Pulmonary artery endothelial cell (primary cell): ENCODE results near the gene LINC01488. TPM values are rescaled to one million over a fixed set of nuclear protein-coding genes. Genes with fewer than 3 reads are reported as not detected.

Experiments
- DNase-seq: peaks from one replicate; pipeline ENCODE4 v3.0.0-alpha.2; 2011; ENCODE audit warnings: low read depth, low spot score
- total RNA-seq: library from RNA; depleted of rRNA; stranded (reverse); fragments of >200 nt; gene quantifications from 2 replicates; pipeline ENCODE4 v1.2.3, GENCODE V29; 2014

The LINC01488 gene
- not detected in 2 replicates for total RNA-seq

GRCh38 chr11:69481393-69481844 lies at the start of gene LINC01488:
Gene LINC01488, plus strand, starts transcription at chr11:69481663.
- DNase-seq = no peak

DNA sequence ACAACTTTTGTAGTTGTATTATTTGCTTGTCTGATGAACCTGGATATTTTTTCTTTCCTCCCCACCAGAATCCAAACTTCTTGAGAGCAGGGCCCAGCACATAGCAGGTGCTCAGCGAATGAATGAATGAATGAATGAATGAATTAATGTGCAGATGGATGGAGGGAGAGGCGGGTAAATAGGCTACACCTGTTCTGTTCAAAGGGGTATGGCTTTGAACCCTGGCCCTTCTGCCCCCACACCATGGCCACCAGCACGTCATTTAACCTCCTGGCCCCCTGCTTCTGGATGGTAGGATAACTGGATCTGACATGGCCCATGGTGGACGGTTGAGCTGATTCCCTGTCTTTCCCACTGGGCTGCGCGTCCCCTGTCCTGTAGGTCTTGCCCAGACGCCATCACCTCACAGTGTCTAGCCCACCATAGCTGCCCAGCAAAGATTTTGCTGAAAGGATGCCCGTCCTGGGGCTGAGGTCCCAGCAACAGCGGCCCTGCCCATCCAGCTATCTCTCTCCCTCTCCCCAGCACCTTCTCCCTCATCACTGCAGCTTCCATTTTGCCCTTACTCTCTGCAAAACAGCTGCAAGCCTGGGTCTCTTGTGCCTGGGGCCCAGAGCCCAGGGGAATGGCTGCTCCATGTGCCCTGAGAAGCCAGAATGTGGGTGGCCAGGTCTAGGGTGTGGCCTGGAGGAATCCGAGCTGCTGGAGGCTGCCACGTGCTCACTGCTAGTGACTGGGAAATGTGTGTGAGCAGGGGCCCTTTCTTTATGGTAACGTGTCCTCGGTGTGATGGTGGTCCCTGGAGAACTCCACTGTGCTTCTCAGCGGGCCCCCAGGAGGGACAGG lies 49.3 kb upstream of the LINC01488 start:
- DNase-seq = no peak

- no peak for DNase-seq
Observed at GRCh38 chr11:69433741-69434140, 47.7 kb upstream of the LINC01488 start.

GRCh38 chr11:69434471-69434931 lies 47.0 kb upstream of the LINC01488 start:
- DNase-seq = no peak

GRCh38 chr11:69435161-69435986 lies 46.1 kb upstream of the LINC01488 start:
- DNase-seq = no peak

DNA sequence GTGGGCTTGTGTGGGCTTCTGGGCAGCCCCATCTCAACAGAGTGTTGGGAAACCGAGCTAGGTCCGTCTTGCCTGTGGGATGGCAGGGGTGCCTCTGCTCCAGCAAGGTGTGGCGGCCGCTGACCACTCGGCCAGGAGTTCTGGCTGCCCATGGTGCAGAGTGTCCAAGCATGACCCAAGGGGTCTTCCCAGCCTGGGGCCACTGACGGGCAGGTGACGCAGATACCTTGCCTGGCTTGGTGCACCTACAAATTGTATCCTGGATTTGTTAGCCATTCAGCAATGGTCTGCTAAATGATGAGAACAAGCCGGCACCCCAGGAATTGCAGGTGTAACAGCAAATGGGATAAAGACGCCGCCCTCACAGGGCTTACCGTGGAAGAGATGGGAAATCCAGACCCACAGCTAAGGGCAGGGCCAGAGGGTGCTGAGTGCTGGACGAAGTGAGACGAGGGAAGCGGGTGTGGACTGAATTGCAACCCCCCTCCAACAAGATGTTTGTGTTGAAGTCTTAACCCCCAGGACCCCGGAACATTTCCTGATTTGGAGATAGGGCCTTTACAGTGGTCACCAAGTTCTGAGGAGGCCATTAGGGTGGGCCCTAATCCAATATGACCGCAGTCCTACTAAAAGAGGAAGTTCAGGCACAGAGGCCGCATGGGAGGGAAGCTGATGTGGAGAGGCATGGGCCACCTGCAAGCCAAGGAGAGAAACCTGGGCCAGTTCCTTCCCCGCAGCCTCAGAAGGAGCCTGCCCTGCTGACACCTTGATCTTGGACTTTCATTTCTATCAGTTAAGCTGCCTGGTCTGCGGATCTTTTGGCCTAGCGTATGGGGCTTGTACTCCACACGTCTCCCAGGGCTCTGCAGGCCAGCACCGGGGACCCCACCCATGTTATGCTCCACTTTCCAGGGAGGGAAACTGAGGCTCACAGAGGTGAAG lies 45.2 kb upstream of the LINC01488 start:
- DNase-seq = no peak

DNA sequence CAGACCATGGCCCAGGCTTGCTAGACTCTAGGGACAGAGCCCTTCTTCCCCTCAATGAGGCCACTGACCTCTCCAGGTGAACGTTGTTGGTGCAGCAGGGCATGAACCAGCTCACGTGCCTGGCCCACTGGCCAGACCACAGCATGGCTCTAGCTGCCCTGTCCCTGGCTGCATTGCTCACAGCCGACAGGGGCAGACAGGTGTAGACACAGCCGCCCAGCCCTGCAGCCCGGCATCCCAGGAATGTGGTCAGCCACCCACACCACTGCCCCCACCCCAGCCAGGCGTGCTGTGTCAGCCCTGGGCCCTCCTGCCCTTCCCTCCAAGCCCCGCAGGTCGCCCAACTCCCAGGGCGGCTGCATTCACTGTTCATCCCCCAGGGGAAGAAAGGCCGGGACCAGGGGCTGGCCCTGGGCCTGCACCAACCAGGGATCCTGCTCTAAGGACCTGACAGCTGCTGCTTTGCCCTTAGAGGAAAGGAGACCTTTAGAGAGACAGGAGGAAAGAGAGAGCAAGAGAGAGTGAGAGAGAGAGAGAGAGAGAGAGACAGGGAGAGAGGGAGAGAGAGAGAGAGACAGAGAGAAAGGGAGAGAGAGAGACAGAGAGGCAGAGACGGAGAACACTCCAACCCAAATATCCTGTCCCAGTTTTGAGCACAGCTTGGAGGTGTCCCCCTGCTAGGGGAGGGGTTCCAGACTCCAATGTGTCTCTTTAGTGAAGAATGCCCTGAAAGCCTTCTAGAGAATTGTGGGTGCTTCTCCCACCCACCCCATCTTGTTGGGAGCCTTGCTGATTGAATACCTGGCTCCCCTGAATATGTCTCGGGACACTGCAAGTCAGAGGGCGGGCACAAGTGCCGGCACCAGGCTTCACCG lies 44.2 kb upstream of the LINC01488 start:
- DNase-seq = no peak

GRCh38 chr11:69437876-69438205 lies 43.6 kb upstream of the LINC01488 start:
- DNase-seq = no peak

- no peak for DNase-seq
Observed at GRCh38 chr11:69438286-69438920, 43.1 kb upstream of the LINC01488 start.

GRCh38 chr11:69439127-69439526 lies 42.3 kb upstream of the LINC01488 start:
- DNase-seq = no peak

- DNase-seq = no peak
Observed at GRCh38 chr11:69439651-69440464, 41.6 kb upstream of the LINC01488 start.

DNA sequence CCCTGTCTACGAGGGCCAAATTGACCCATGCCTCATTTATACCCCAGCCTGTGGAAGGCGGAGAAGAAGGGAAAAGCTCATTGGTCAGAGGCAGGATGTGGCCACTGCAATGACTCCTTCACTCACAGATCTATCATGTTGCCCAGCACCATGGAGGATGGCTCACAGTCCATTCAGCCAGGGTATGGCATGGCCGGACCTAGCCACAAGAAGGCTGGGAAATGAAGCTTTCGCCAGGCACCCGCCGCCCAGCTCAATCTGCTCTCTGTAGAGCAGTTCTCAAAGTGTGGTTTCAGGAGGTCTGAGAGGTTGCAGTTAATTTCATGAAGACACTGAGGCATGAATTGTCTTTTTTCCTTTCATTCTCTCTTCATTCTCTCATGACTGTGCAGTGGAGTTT lies 40.6 kb upstream of the LINC01488 start:
- no peak for DNase-seq

- DNase-seq = no peak
Observed at GRCh38 chr11:69442012-69442806, 39.3 kb upstream of the LINC01488 start.

GRCh38 chr11:69442807-69443137 lies 38.7 kb upstream of the LINC01488 start:
- no peak for DNase-seq

- DNase-seq = peak; percentile 54
Observed at GRCh38 chr11:69443138-69443967, 38.1 kb upstream of the LINC01488 start.

- peak; percentile 19 for DNase-seq
Observed at GRCh38 chr11:69443968-69444364, 37.5 kb upstream of the LINC01488 start.

DNA sequence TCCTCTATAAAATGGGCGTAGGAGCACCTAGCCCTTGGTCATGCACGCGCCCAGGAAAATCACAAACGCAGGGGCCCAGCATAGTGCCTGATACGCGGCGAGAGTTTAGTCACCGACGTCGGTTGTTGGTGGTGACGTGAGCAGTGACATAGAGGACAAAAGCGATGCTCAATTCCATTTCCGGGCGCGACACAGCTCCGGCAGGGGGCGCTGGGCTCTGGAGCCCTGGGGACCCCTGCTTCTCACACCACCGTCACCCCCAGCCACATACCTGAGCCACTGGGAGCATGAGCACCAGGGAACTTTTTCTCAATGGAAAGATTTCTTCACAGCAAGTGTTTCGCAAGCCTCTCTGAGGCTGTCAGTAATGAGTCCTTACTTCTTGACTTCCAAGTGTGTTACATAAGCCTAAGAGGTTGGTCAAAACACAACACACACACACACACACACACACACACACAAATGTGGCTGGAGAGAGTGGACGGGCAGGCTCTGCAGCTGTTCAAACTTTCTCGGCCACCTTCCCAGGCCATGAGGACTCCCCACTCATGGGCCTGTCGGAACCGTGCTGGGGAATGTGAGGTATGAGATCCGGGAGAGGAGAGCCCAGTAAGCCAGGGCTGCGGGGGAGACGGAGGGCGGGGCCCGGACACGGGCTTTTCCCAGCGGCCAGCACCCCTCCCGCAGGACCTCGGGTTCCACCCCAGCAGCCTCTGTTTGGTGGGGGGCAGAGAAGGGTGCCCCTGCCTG lies 36.9 kb upstream of the LINC01488 start:
- DNase-seq = no peak
